ENCODE measurements around the gene EYA2. TPM values are rescaled to one million over a fixed set of nuclear protein-coding genes. Genes with fewer than 3 reads are reported as not detected.

EYA2 gene
- total and polyA plus RNA-seq, 2 of the 4 experiments (the other 2 are of a cell fraction) = 2.3 to 5.4 TPM

DNA sequence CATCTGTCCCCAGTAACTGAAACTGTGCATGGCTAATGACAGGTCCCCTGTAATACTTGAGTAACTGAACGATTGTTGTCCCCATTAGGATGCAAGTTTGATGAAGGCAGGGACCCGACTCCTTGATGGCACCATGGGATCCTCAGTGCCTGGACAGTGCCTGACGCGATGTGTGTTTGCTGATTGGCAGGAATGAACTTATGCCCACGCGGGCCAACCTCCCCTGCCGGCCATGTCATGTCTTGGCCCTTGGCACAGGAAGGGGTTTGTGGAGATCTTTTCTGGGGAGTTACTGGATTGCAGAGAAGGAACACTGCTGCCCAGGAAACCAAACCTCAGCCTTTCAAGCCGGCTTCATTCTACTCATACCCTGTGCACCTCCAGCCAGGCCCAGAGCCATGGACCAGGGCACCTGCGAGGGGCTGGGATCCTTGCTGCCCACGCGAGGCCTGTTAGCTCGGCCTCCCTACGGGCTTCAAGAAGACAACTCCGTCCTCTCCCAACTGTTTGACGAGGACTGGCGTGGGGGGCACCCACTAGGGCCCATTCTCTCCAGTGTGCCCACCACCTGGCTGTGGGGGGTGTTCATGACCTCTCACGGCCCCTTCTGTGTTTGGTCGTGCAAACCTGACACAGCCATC lies 314.0 kb downstream of the EYA2 start:
- Histone ChIP-seq H4K5ac (ENCODE audit: low read depth, low read length) (no peak overlapping the region), H3K18ac (ENCODE audit: low read depth, low read length) (no peak overlapping the region), H2BK15ac (ENCODE audit: low read depth, low read length) (no peak overlapping the region), H2BK5ac (ENCODE audit: low read depth, low read length, poor library complexity, severe bottlenecking) (no peak overlapping the region), H3K27me3 (ENCODE audit: control insufficient read depth, insufficient read depth, low read length) (no peaks in the 10 kb centered on the region), H3K36me3 (ENCODE audit: control insufficient read depth, insufficient read depth, low read length) (peaks cover 41% of the 10 kb centered on the region), H3K79me1 (ENCODE audit: low read depth in 1 of 2, low read length in 2 of 2) (peaks cover 16 to 44% of the 10 kb centered on the region in 2 experiments; a peak in 3 of 4 replicates), H2AFZ (replicated peaks; ENCODE audit: low read length, poor library complexity) (no peak overlapping the region), H3K4me2 (ENCODE audit: low read depth, low read length) (no peak overlapping the region), H2AK9ac (replicated peaks; ENCODE audit: low read depth, low read length, poor library complexity) (no peak overlapping the region), H3K23ac (ENCODE audit: low read depth, low read length) (no peak overlapping the region), H3K56ac (ENCODE audit: extremely low read depth, insufficient read depth, low read length) (no peak overlapping the region), H3K9ac (ENCODE audit: low read depth, low read length) (no peak overlapping the region), H4K20me1 (ENCODE audit: insufficient read depth, low read length) (no peaks in the 10 kb centered on the region; the same call in none of the 2 replicates), H4K91ac (ENCODE audit: insufficient read depth, low read depth, low read length) (no peak overlapping the region), H3K4me3 (ENCODE audit: insufficient read depth, low read depth, low read length) (no peak overlapping the region), H2BK20ac (ENCODE audit: low read depth, low read length) (no peak overlapping the region), H3K4me1 (ENCODE audit: control insufficient read depth, insufficient read depth, low read length) (peaks cover 2% of the 10 kb centered on the region; the same call in 1 of the 2 replicates), H3K9me1 (ENCODE audit: insufficient read depth, low read length) (peaks cover 23% of the 10 kb centered on the region; the same call in 1 of the 2 replicates), H3K9me3 (ENCODE audit: control insufficient read depth, insufficient read depth, low read length) (no peaks in the 10 kb centered on the region), H2BK120ac (ENCODE audit: low read depth, low read length) (no peak overlapping the region), H4K8ac (ENCODE audit: low read depth in 2 of 2, low read length in 2 of 2) (no peak overlapping the region), H3K4ac (ENCODE audit: low read depth, low read length) (no peak overlapping the region), H3K14ac (replicated peaks; ENCODE audit: low read depth, low read length) (no peak overlapping the region), H3K27ac (ENCODE audit: insufficient read depth, low read length) (no peak overlapping the region), H2AK5ac (ENCODE audit: low read depth, low read length) (no peak overlapping the region)
- POLR2A ChIA-PET (ENCODE audit: unreplicated experiment) = no interaction called here
- in situ Hi-C loops (cut with MboI; ENCODE audit: low sequenced_read_pairs) (loop anchor here (10.0 kb wide), 1 partner anchor 454 kb away; no protein-coding TSS in a partner anchor), dilution Hi-C loops (cut with HindIII; ENCODE audit: low sequenced_read_pairs, unreplicated experiment) (no loop called here), intact Hi-C loops (cut with micrococcal nuclease) (no loop called here)
- 100% methylated on average over 5 of the region's 18 CpGs; no CpG with 5 or more reads in 1 of the 2 experiments for WGBS, 2 experiments (ENCODE audit: extremely low coverage in 2 of 2, insufficient read length in 1 of 2)
- BruUV-seq (replicated peaks) = no TSS peak
- CTCF ChIA-PET = no interaction called here
- ATAC-seq (ENCODE audit: low read depth) = no peak
- DNase-seq = no peak
- TF ChIP-seq MXI1 (IDR thresholded peaks at IDR 0.05; ENCODE audit: borderline replicate concordance, low read depth, low read length) (no peak), RAD21 (IDR thresholded peaks at IDR 0.05; ENCODE audit: low read length) (no peak), NFE2L2 (IDR thresholded peaks at IDR 0.05; ENCODE audit: low read depth, low read length) (no peak), FOS (IDR thresholded peaks at IDR 0.05; ENCODE audit: low read depth, low read length) (no peak), RCOR1 (IDR thresholded peaks at IDR 0.05; ENCODE audit: insufficient replicate concordance, low read length) (no peak), MAZ (IDR thresholded peaks at IDR 0.05; ENCODE audit: borderline replicate concordance, low read depth, low read length) (no peak), SMC3 (IDR thresholded peaks at IDR 0.05; ENCODE audit: low read depth, low read length) (no peak), RFX5 (IDR thresholded peaks at IDR 0.05; ENCODE audit: low read depth, low read length) (no peak), POLR2A (IDR thresholded peaks at IDR 0.05; ENCODE audit: low read depth, low read length) (no peak), BHLHE40 (IDR thresholded peaks at IDR 0.05; ENCODE audit: low read depth, low read length) (no peak)
- TF ChIP-seq, protein P1, sequence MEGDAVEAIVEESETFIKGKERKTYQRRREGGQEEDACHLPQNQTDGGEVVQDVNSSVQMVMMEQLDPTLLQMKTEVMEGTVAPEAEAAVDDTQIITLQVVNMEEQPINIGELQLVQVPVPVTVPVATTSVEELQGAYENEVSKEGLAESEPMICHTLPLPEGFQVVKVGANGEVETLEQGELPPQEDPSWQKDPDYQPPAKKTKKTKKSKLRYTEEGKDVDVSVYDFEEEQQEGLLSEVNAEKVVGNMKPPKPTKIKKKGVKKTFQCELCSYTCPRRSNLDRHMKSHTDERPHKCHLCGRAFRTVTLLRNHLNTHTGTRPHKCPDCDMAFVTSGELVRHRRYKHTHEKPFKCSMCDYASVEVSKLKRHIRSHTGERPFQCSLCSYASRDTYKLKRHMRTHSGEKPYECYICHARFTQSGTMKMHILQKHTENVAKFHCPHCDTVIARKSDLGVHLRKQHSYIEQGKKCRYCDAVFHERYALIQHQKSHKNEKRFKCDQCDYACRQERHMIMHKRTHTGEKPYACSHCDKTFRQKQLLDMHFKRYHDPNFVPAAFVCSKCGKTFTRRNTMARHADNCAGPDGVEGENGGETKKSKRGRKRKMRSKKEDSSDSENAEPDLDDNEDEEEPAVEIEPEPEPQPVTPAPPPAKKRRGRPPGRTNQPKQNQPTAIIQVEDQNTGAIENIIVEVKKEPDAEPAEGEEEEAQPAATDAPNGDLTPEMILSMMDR (conservative IDR thresholded peaks at IDR 0.05; ENCODE audit: low read depth, low read length) = no peak
- TF ChIP-seq, protein P2, sequence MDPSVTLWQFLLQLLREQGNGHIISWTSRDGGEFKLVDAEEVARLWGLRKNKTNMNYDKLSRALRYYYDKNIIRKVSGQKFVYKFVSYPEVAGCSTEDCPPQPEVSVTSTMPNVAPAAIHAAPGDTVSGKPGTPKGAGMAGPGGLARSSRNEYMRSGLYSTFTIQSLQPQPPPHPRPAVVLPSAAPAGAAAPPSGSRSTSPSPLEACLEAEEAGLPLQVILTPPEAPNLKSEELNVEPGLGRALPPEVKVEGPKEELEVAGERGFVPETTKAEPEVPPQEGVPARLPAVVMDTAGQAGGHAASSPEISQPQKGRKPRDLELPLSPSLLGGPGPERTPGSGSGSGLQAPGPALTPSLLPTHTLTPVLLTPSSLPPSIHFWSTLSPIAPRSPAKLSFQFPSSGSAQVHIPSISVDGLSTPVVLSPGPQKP (IDR thresholded peaks at IDR 0.05; ENCODE audit: borderline replicate concordance, low read depth, low read length) = no peak

Measured in IMR-90 (cell line).